ENCODE data around the gene PIGT. TPM values are rescaled to one million over a fixed set of nuclear protein-coding genes. Genes with fewer than 3 reads are reported as not detected.

Gene PIGT
- total and polyA plus RNA-seq, 5 donors from 2014 or later, result 80.3 to 137 (median 93.1) TPM

DNA sequence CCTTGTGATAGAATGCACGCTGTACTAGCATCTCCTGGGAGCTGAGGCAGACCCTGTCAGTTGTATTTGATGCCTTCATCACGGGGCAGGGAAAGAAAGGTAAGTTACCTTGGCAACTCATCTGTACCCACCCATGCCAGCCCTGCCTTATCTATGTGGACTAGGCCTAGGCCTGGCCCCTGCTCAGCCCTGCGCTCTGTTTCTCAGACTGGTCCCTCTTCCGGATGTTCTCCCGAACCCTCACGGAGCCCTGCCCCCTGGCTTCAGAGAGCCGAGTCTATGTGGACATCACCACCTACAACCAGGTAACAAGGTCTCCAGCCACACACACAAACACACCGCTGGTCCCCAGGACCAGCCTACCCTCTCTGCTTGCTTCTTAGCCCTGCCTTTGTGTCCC lies 4.2 kb downstream of the PIGT start:
- H3K4me1 ChIP-seq (ENCODE audit: control insufficient read depth, insufficient read depth, low read length, poor library complexity, severe bottlenecking), result peaks cover 38% of the 10 kb centered on the region
- Mint-ChIP-seq H3K27ac (peak overlapping the region in 2 of 3 donors; percentile 32 to 55), H3K4me1 (peaks cover 20 to 42% (median 28%) of the 10 kb centered on the region in 4 donors), H3K36me3 (peaks cover 44% of the 10 kb centered on the region), H3K9me3 (no peaks in the 10 kb centered on the region), H3K27me3 (no peaks in the 10 kb centered on the region), H3K4me3 (peak overlapping the region in 2 of 4 donors; percentile 61 to 74)
- H3K27ac ChIP-seq (ENCODE audit: insufficient read depth, low read length, poor library complexity, severe bottlenecking), result no peak overlapping the region
- no peak overlapping the region for H3K4me3 ChIP-seq (ENCODE audit: low read depth, low read length)
- no peaks in the 10 kb centered on the region for H3K27me3 ChIP-seq (ENCODE audit: control insufficient read depth, insufficient read depth, low read length)
- H3K9me3 ChIP-seq (ENCODE audit: control insufficient read depth in 2 of 2, low read length in 2 of 2), result no peaks in the 10 kb centered on the region
- no peak for ATAC-seq (ENCODE audit: low read depth in 2 of 2)
- peaks cover 65% of the 10 kb centered on the region for H3K36me3 ChIP-seq (ENCODE audit: control insufficient read depth, insufficient read depth, low read length)
- DNase-seq, result no peak

DNA sequence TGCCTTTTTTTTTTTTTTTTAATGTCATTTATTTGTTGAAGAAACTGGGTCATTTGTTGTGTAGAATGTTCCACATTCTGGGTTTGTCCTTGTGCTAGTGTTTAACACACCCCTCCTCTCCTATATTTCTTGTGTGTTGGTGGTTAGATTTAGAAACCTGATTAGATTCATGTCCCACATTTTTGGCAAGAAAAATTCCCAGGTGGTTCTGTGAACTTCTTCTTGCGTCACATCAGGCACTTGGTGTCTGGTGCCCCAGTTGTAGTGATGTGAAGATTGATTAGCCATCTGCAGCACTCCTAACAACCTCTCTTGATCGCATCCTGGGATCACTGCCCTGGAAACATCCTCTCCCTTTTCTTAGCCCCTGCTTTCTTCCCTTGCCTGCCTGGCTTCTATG lies 7.8 kb downstream of the PIGT start:
- Mint-ChIP-seq H3K27ac (no peak overlapping the region), H3K36me3 (peaks cover 61% of the 10 kb centered on the region), H3K9me3 (no peaks in the 10 kb centered on the region)

DNA sequence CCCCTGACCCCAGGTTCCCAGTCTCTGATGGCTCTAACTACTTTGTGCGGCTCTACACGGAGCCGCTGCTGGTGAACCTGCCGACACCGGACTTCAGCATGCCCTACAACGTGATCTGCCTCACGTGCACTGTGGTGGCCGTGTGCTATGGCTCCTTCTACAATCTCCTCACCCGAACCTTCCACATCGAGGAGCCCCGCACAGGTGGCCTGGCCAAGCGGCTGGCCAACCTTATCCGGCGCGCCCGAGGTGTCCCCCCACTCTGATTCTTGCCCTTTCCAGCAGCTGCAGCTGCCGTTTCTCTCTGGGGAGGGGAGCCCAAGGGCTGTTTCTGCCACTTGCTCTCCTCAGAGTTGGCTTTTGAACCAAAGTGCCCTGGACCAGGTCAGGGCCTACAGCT lies 9.6 kb downstream of the PIGT start:
- no peak overlapping the region for H3K4me3 ChIP-seq (ENCODE audit: low read depth, low read length)
- Mint-ChIP-seq H3K9me3 (no peaks in the 10 kb centered on the region), H3K36me3 (peaks cover 44% of the 10 kb centered on the region), H3K4me1 (no peaks in the 10 kb centered on the region), H3K27ac (no peak overlapping the region), H3K27me3 (no peaks in the 10 kb centered on the region), H3K4me3 (no peak overlapping the region)
- no peaks in the 10 kb centered on the region for H3K4me1 ChIP-seq (ENCODE audit: control insufficient read depth, insufficient read depth, low read length, poor library complexity, severe bottlenecking)
- DNase-seq (no peak), ATAC-seq (ENCODE audit: low read depth in 2 of 2) (no peak)
- H3K27ac ChIP-seq (ENCODE audit: insufficient read depth, low read length, poor library complexity, severe bottlenecking), result no peak overlapping the region
- H3K36me3 ChIP-seq (ENCODE audit: control insufficient read depth, insufficient read depth, low read length), result peaks cover 51% of the 10 kb centered on the region
- H3K27me3 ChIP-seq (ENCODE audit: control insufficient read depth, insufficient read depth, low read length), result no peaks in the 10 kb centered on the region
- no peaks in the 10 kb centered on the region for H3K9me3 ChIP-seq (ENCODE audit: control insufficient read depth in 2 of 2, low read length in 2 of 2)

More for the DNA sequence above, 7.8 kb downstream of the PIGT start:
- DNase-seq (no peak), ATAC-seq (ENCODE audit: low read depth in 2 of 2) (no peak)
- peak overlapping the region in 1 of 4 donors; percentile 84 for H3K4me3 Mint-ChIP-seq
- H3K4me1 ChIP-seq (ENCODE audit: control insufficient read depth, insufficient read depth, low read length, poor library complexity, severe bottlenecking), result peaks cover 6% of the 10 kb centered on the region
- H3K4me3 ChIP-seq (ENCODE audit: low read depth, low read length), result no peak overlapping the region
- no peak overlapping the region for H3K27ac ChIP-seq (ENCODE audit: insufficient read depth, low read length, poor library complexity, severe bottlenecking)
- no peaks in the 10 kb centered on the region for H3K27me3 ChIP-seq (ENCODE audit: control insufficient read depth, insufficient read depth, low read length)
- no peaks in the 10 kb centered on the region for H3K27me3 Mint-ChIP-seq
- peaks cover 69% of the 10 kb centered on the region for H3K36me3 ChIP-seq (ENCODE audit: control insufficient read depth, insufficient read depth, low read length)
- peaks cover 0 to 8% (median 1%) of the 10 kb centered on the region in 4 donors for H3K4me1 Mint-ChIP-seq
- no peaks in the 10 kb centered on the region for H3K9me3 ChIP-seq (ENCODE audit: control insufficient read depth in 2 of 2, low read length in 2 of 2)

DNA sequence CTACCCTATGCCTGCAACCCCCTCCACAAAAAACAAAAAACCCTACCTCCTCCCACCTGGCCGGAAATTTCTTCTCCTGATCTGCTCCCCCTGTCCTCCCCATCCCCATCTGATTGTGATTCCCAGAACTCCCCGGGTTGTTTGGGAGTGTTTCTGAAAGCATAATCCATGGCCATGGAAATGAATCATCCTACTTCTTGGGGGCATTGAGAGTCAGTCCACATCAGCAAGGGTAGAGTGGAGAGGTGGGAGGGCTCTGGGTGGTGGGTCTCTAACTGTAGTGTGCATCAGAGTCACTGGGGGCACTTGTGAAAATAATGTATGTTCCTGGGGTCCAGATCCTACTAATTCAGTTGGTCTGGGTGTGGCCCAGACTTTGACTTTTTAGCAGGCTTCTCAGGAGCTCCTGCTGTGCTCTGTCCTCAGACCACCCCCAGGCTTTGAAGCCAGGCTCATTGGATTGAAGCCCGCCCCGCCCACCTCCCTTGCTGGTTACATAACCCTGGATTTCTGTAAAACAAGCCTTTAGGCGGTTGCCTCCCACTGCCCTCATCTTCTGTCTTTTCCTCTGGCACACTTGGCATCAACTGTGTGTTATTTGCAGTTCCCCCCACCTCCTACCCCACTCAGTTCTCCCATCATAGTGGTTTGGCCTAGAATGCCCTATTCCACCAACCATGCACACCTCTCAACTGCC lies 10.5 kb downstream of the PIGT start:
- H3K27ac Mint-ChIP-seq, result no peak overlapping the region
- H3K4me3 ChIP-seq (ENCODE audit: low read depth, low read length), result no peak overlapping the region
- H3K9me3 Mint-ChIP-seq, result no peaks in the 10 kb centered on the region
- H3K27me3 ChIP-seq (ENCODE audit: control insufficient read depth, insufficient read depth, low read length), result no peaks in the 10 kb centered on the region
- DNase-seq (no peak), ATAC-seq (ENCODE audit: low read depth in 2 of 2) (no peak)
- H3K4me1 Mint-ChIP-seq, result no peaks in the 10 kb centered on the region
- peaks cover 42% of the 10 kb centered on the region for H3K36me3 ChIP-seq (ENCODE audit: control insufficient read depth, insufficient read depth, low read length)
- no peaks in the 10 kb centered on the region for H3K4me1 ChIP-seq (ENCODE audit: control insufficient read depth, insufficient read depth, low read length, poor library complexity, severe bottlenecking)
- no peak overlapping the region for H3K27ac ChIP-seq (ENCODE audit: insufficient read depth, low read length, poor library complexity, severe bottlenecking)
- H3K36me3 Mint-ChIP-seq, result peaks cover 40% of the 10 kb centered on the region
- no peaks in the 10 kb centered on the region for H3K9me3 ChIP-seq (ENCODE audit: control insufficient read depth in 2 of 2, low read length in 2 of 2)
- H3K27me3 Mint-ChIP-seq, result no peaks in the 10 kb centered on the region
- no peak overlapping the region for H3K4me3 Mint-ChIP-seq

DNA sequence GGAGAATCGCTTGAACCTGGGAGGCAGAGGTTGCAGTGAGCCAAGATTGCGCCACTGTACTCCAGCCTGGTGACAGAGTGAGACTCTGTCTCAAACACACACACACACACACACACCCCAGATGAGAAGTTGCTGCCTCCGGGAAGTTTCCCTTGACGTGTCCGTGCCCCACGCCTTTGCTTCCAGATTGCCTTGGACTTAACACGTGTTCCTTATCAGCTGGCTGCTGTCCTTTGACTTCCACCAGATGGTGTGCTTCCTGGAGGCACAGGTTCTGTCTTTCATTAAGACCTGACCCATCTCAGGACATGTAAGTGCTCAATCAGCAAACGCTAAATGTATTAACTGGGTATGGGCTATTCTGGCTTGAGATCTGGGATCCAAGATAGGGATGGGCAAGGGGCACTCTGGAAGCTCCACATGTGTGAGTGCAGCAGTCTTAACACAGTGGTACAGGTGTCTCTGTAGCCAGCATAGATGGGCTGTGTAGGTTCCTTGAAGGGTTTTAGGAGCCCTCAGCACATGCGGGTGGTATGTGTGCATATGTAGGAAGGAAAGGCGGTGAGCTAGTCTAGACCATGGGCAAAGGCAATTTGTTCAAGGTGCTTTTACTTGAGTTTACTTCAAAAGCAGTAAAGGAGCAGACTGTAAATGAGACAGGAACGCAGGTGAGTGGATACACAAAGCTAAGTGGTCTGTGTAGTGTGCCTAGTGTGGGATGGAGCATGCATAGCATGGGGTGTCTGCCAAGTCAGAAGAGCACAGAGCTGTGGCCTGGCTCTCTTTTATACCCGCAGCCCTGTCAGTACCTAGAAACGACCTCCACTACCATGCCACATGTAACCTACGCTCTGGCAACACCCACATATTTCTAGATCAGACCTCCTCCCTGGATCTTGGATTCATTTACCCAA lies 11.6 kb downstream of the PIGT start:
- Mint-ChIP-seq H3K9me3 (no peaks in the 10 kb centered on the region), H3K27ac (no peak overlapping the region), H3K27me3 (no peaks in the 10 kb centered on the region), H3K4me3 (no peak overlapping the region), H3K4me1 (peaks cover 0 to 2% (median 0%) of the 10 kb centered on the region in 4 donors), H3K36me3 (peaks cover 35% of the 10 kb centered on the region)
- Histone ChIP-seq H3K27ac (ENCODE audit: insufficient read depth, low read length, poor library complexity, severe bottlenecking) (no peak overlapping the region), H3K27me3 (ENCODE audit: control insufficient read depth, insufficient read depth, low read length) (no peaks in the 10 kb centered on the region), H3K36me3 (ENCODE audit: control insufficient read depth, insufficient read depth, low read length) (peaks cover 38% of the 10 kb centered on the region), H3K4me3 (ENCODE audit: low read depth, low read length) (no peak overlapping the region), H3K4me1 (ENCODE audit: control insufficient read depth, insufficient read depth, low read length, poor library complexity, severe bottlenecking) (no peaks in the 10 kb centered on the region), H3K9me3 (ENCODE audit: control insufficient read depth in 2 of 2, low read length in 2 of 2) (no peaks in the 10 kb centered on the region)
- DNase-seq, result no peak
- ATAC-seq (ENCODE audit: low read depth in 2 of 2), result no peak

DNA sequence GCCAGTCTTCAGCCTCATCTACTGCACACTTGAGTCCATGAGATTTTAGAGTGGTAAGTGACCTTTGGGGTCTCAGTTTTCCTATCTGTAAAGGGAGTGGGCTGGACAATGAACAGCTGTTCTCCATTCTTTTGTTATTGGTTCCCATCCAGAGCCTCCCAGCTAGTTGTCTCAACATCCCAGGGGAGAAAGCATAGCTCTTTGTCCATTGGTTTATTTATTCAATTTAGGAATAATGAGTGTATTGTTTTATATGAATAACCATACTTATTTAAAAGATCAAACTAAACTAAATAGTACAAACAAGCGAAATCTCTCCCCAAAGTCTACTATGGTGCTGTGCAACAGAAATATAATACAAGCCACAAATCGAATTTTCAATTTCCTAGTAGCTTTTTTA lies 13.7 kb downstream of the PIGT start:
- no peak overlapping the region for H3K4me3 Mint-ChIP-seq
- H3K36me3 Mint-ChIP-seq, result peaks cover 28% of the 10 kb centered on the region
- no peak for ATAC-seq (ENCODE audit: low read depth in 2 of 2)

DNA sequence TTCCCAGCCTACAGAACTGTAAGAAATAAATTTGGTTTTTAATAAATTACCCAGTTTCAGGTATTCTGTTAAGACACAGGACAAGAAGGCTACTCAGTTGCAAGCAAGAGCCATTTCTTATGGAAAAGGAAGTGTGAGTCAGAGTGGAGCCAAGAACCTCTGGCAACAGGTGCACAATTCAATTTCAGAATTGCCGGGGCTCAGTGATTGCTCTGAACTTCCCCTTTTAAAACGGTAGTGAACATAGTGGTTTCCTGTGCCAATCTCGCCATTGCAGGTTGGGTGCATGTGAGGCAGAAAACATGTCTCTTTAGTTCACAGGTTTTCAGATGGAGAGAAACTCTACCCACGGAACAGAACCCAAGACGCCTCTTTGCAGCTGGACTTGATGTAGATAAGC lies 16.4 kb downstream of the PIGT start:
- Histone ChIP-seq H3K4me3 (ENCODE audit: low read depth, low read length) (no peak overlapping the region), H3K27ac (ENCODE audit: insufficient read depth, low read length, poor library complexity, severe bottlenecking) (no peak overlapping the region), H3K36me3 (ENCODE audit: control insufficient read depth, insufficient read depth, low read length) (peaks cover 4% of the 10 kb centered on the region), H3K27me3 (ENCODE audit: control insufficient read depth, insufficient read depth, low read length) (no peaks in the 10 kb centered on the region), H3K4me1 (ENCODE audit: control insufficient read depth, insufficient read depth, low read length, poor library complexity, severe bottlenecking) (peaks cover 9% of the 10 kb centered on the region), H3K9me3 (ENCODE audit: control insufficient read depth in 2 of 2, low read length in 2 of 2) (no peaks in the 10 kb centered on the region)
- no peak for ATAC-seq (ENCODE audit: low read depth in 2 of 2)
- Mint-ChIP-seq H3K9me3 (no peaks in the 10 kb centered on the region), H3K4me1 (peaks cover 0 to 17% (median 9%) of the 10 kb centered on the region in 4 donors), H3K4me3 (no peak overlapping the region), H3K36me3 (peaks cover 18% of the 10 kb centered on the region), H3K27ac (no peak overlapping the region), H3K27me3 (no peaks in the 10 kb centered on the region)
- peak in 1 of 3 donors; percentile 52 for DNase-seq

More for the DNA sequence above, 13.7 kb downstream of the PIGT start:
- H3K9me3 Mint-ChIP-seq, result no peaks in the 10 kb centered on the region
- H3K27me3 Mint-ChIP-seq, result no peaks in the 10 kb centered on the region
- peaks cover 18% of the 10 kb centered on the region for H3K36me3 ChIP-seq (ENCODE audit: control insufficient read depth, insufficient read depth, low read length)
- H3K27ac Mint-ChIP-seq, result no peak overlapping the region
- H3K4me1 Mint-ChIP-seq, result peaks cover 0 to 3% (median 0%) of the 10 kb centered on the region in 4 donors
- no peaks in the 10 kb centered on the region for H3K27me3 ChIP-seq (ENCODE audit: control insufficient read depth, insufficient read depth, low read length)
- no peak overlapping the region for H3K4me3 ChIP-seq (ENCODE audit: low read depth, low read length)
- no peak overlapping the region for H3K27ac ChIP-seq (ENCODE audit: insufficient read depth, low read length, poor library complexity, severe bottlenecking)
- DNase-seq, result no peak
- no peaks in the 10 kb centered on the region for H3K4me1 ChIP-seq (ENCODE audit: control insufficient read depth, insufficient read depth, low read length, poor library complexity, severe bottlenecking)
- H3K9me3 ChIP-seq (ENCODE audit: control insufficient read depth in 2 of 2, low read length in 2 of 2), result no peaks in the 10 kb centered on the region
